Adrenal gland (tissue), 12 donors: ENCODE measurements around the gene NUDT16. TPM values are rescaled to one million over a fixed set of nuclear protein-coding genes. Genes with fewer than 3 reads are reported as not detected.

ENCODE experiments used
- DNase-seq, 7 donors: peaks; one replicate each; pipeline ENCODE4 v3.0.0-alpha.2; 2019 to 2020
- H3K27ac ChIP-seq, 5 donors: fragments of 200-600 bp; sonication (generic) in 4 of 5; 1 replicate in 3 of 5; 2 replicates in 2 of 5; pipeline versions ENCODE4 v1.5.1 to v1.8.0; 2016 to 2020; ENCODE audit warnings: mild to moderate bottlenecking in 1 of 5
- H3K27me3 ChIP-seq: fragments of 200-600 bp; 2 replicates; pipeline ENCODE4 v1.8.0; 2021
- H3K36me3 ChIP-seq, 2 donors: fragments of 200-600 bp; replicated peaks in 1 of 2; 1 replicate in 1 of 2; 2 replicates in 1 of 2; pipeline versions ENCODE4 v1.5.1 to v1.8.0; 2018 to 2022
- H3K4me1 ChIP-seq, 2 donors: fragments of 200-600 bp; replicated peaks in 1 of 2; 1 replicate in 1 of 2; 2 replicates in 1 of 2; pipeline versions ENCODE4 v1.5.1 to v1.8.0; 2018 to 2021
- H3K4me3 ChIP-seq, 4 donors: fragments of 200-600 bp; sonication (generic) in 3 of 4; one replicate each; pipeline ENCODE4 v1.5.1; 2016 to 2018
- H3K9me3 ChIP-seq, 3 donors: fragments of 200-600 bp; sonication (generic) in 1 of 3; replicated peaks in 1 of 3; 1 replicate in 2 of 3; 2 replicates in 1 of 3; pipeline versions ENCODE4 v1.5.1 to v1.8.0; 2016 to 2021
- CTCF ChIP-seq, 6 experiments: fragments of 450-650 bp in 4 of 6; fragments of 200-600 bp in 2 of 6; sonication (generic) in 1 of 6; IDR thresholded peaks; 1 replicate in 5 of 6; 2 replicates in 1 of 6; pipeline versions ENCODE4 v1.5.1 to v1.8.0; 2016 to 2021; ENCODE audit warnings: antibody characterized with exemption in 6 of 6, mild to moderate bottlenecking in 2 of 6, moderate library complexity in 1 of 6
- POLR2A ChIP-seq, 2 donors: fragments of 450-650 bp; IDR thresholded peaks; one replicate each; pipeline ENCODE4 v1.6.1; 2017; ENCODE audit warnings: antibody characterized with exemption in 2 of 2, mild to moderate bottlenecking in 2 of 2, moderate library complexity in 1 of 2
- WGBS, 4 donors: extraction: QIAGEN DNeasy Blood & Tissue Kit in 2 of 4; methylation state at CpG; one replicate each; pipeline versions ENCODE4 v1.1.5 to v1.1.7; 2013 to 2017; 5-methylcytosine and 5-hydroxymethylcytosine counted together
- intact Hi-C, 2 donors: fragments of 100-400 bp; cut with DNase I; formaldehyde crosslinking; loops; one replicate each; pipeline versions ENCODE4 v1.14.1 to v1.15.0; 2022 to 2023
- polyA plus RNA-seq, 3 donors: library from polyadenylated mRNA; stranded (reverse); fragments of 200-250 nt in 2 of 3; fragments of 350-450 nt in 1 of 3; fragmentation: Illumina TruSeq in 1 of 3; extraction: RNeasy Lipid Tissue Mini Kit (QIAGEN cat#74804) in 1 of 3; gene quantifications; one replicate each; pipeline ENCODE4 v1.2.3, GENCODE V29; 2013 to 2014
- total RNA-seq, 9 donors: library from RNA; depleted of rRNA in 4 of 9; stranded (reverse); fragments of >200 nt in 4 of 9; fragments of 120-200 nt in 1 of 9; fragmentation: NEBNext Ultra II Directional in 1 of 9; extraction: Animal tissue kit (Norgen Biotek cat#: 25700) in 1 of 9; gene quantifications; one replicate each; pipeline versions ENCODE4 v1.1.0 to v1.2.4, GENCODE V29; 2013 to 2023
- donor health status: healthy with polysubstance abuse.
- donor health status: Bipolar disorder and iron deficiency.
- donor health status: DM: yes; HTN: yes; CAD: no.
- donor health status: DM: no; HTN: no; CAD: no.
- donor health status: DM: no; HTN: no; CAD: no.
- donor health status: DM: yes; HTN: yes; CAD: no.

Gene NUDT16
- total and polyA plus RNA-seq, 12 donors, result 13.6 to 42.2 (median 22.4) TPM

DNA sequence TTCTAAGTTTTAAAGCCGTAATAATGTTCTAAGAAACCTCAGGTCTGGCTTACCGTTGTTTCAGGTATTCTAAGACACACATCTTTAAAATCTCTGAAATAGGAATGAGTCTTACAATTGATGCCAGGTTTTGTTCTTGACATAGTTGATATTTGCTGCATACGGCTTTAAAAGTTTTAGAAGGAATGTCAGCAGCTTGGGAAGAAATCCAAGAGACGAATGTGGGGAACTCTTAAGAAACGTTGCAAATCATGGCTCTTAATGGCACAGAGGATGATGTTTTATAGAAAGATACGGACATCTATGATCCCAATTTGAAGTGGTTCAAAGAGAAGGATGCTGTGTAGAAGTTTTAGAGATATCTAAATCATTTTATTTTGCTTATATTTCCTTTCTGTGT, 11.5 kb downstream of the NUDT16 start:
- Histone ChIP-seq H3K4me1 (no peaks in the 10 kb centered on the region), H3K9me3 (no peaks in the 10 kb centered on the region), H3K27me3 (no peaks in the 10 kb centered on the region), H3K27ac (no peak overlapping the region), H3K36me3 (no peaks in the 10 kb centered on the region), H3K4me3 (no peak overlapping the region)
- TF ChIP-seq CTCF (IDR thresholded peaks at IDR 0.05), result no peak
- TF ChIP-seq POLR2A (IDR thresholded peaks at IDR 0.05), result no peak
- WGBS, 4 donors, result 57 to 65% (median 64%) methylated on average over 6 of the region's 6 CpGs
- intact Hi-C loops, result no loop called here
- no peak for DNase-seq

DNA sequence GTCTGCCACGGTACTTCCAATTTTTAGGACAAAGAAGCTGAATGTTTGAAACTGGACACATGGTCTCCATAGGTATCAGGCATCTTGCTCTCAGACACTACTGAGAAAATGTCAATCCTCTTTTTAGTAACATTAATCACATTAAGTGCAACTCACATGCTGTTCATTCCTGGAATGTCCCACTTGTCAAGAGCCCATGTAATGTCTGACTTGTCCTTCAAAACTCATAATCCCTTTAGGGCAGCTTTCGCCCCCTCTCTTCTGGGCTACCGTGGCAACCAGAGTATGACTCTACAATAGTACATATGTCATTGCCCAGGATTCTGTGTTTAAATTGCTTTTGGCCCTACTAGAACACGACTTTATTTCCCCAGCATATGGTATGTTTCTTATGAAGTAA, 12.3 kb downstream of the NUDT16 start:
- intact Hi-C loops, result no loop called here
- Histone ChIP-seq H3K27ac (no peak overlapping the region), H3K4me3 (no peak overlapping the region), H3K4me1 (no peaks in the 10 kb centered on the region), H3K9me3 (no peaks in the 10 kb centered on the region), H3K36me3 (no peaks in the 10 kb centered on the region), H3K27me3 (no peaks in the 10 kb centered on the region)
- DNase-seq, result no peak
- 83 to 89% (median 84%) methylated on average over 4 of the region's 4 CpGs for WGBS, 4 donors
- TF ChIP-seq POLR2A (IDR thresholded peaks at IDR 0.05) (no peak), CTCF (IDR thresholded peaks at IDR 0.05) (no peak)

DNA sequence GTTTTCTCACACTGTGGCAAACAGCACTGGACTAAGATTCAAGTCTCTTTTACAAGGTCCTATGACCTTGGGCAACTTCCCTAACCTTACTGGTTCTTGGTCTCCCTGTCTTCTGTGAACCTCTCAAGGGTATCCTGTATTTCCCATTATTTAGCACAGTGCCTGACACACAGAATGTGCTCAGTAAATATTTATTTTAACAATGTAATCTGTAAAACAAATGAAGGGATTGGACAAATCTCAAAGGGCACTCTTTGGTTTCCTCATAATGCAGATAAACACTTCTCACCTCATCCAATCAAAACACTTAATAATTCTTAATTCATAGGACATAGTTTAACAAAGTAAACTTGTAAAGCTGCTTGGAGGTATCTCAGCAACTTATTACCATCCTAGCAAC, 12.8 kb downstream of the NUDT16 start:
- no peak for TF ChIP-seq CTCF (IDR thresholded peaks at IDR 0.05)
- no peak for TF ChIP-seq POLR2A (IDR thresholded peaks at IDR 0.05)
- Histone ChIP-seq H3K27me3 (no peaks in the 10 kb centered on the region), H3K36me3 (no peaks in the 10 kb centered on the region), H3K9me3 (no peaks in the 10 kb centered on the region), H3K4me1 (no peaks in the 10 kb centered on the region), H3K27ac (no peak overlapping the region), H3K4me3 (no peak overlapping the region)
- DNase-seq, result no peak
- intact Hi-C loops, result no loop called here

GRCh38 chr3:131396170-131396569, 14.6 kb downstream of the NUDT16 start:
- H3K4me3 ChIP-seq, result no peak overlapping the region
- H3K36me3 ChIP-seq, result no peaks in the 10 kb centered on the region
- no peaks in the 10 kb centered on the region for H3K9me3 ChIP-seq
- H3K4me1 ChIP-seq, result no peaks in the 10 kb centered on the region
- TF ChIP-seq CTCF (IDR thresholded peaks at IDR 0.05) (no peak), POLR2A (IDR thresholded peaks at IDR 0.05) (no peak)
- DNase-seq, result no peak
- no peaks in the 10 kb centered on the region for H3K27me3 ChIP-seq
- intact Hi-C loops, result no loop called here
- H3K27ac ChIP-seq, result no peak overlapping the region
